Epithelial cell of prostate (primary cell): Measurements from ENCODE around the gene C12orf60.
"Not testable (repeated sequence)": the region's sequence is repeated elsewhere in the genome, so short reads cannot be mapped to it uniquely, and the experiment has no call there.

Experiments
- DNase-seq: peaks from one replicate; pipeline ENCODE4 v3.0.0-alpha.2; 2011; ENCODE audit warnings: low read depth, low spot score
- H3K27ac ChIP-seq: fragments of 450-650 bp; 2 replicates; pipeline ENCODE4 v1.5.1; 2017; ENCODE audit warnings: mild to moderate bottlenecking

The C12orf60 gene, protein sequence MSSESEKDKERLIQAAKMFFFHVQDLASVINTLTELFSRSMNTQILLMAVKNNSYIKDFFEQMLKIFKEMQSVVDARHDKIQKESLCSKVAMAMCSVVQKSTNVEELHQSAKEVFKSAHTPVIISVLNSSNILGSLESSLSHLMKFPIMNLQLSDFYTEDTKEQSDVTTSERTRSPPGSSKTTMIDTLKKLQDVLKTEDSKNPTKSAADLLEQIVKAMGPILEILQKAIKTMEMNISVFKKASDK

GRCh38 chr12:14803011-14803829 is at the start of gene C12orf60, which contains the start of gene WBP11:
TSS of gene C12orf60 (plus strand) at chr12:14803670. CDS start at chr12:14822936, 19,266 bp downstream.
TSS of gene WBP11 (minus strand) at chr12:14803478. CDS start at chr12:14801383, 2,095 bp downstream.
- H3K27ac ChIP-seq: peak within 1 kb of the TSS; percentile 40

DNA sequence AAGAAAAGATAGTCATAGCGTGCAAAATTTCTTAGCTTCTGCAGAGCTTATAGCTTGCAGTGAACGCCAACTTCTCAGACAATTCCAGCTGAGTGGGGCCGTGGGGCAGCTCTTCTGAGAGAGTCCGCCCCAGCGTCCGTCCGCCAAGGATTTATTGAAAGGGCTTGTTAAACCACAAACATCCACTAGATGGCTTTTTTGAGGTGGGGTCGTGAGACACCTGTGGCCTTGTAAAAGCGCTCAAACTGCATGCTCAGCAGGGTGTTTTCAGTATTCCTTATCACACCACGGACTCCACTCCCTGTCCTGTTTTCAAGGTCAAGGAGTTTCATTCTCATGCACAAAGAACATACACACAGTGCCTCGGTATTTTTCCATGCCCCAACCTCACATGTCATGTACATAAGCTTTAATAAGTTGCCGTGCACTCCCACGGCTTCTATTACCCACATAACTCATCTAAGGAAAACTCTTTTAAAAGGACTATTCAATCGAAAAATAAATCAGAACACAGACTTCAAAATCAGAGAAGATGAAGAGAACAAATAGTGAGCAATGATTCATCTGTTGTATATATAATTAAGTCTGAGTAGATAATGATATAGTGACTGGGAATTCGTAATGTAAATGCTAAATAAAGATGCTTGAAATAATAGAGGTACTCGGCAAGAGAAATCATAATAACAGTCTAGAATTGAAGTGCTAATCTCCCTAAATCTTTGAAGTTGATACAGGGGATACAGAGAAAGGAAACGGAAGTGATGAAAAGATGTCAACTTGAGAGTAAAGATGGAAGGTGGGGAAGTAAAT is 46.9 kb upstream of the C12orf60 start:
- no peak for DNase-seq
- no peak overlapping the region for H3K27ac ChIP-seq

More at GRCh38 chr12:14803011-14803829, at the start of gene C12orf60, which contains the start of gene WBP11:
- DNase-seq: peak; percentile 96

DNA sequence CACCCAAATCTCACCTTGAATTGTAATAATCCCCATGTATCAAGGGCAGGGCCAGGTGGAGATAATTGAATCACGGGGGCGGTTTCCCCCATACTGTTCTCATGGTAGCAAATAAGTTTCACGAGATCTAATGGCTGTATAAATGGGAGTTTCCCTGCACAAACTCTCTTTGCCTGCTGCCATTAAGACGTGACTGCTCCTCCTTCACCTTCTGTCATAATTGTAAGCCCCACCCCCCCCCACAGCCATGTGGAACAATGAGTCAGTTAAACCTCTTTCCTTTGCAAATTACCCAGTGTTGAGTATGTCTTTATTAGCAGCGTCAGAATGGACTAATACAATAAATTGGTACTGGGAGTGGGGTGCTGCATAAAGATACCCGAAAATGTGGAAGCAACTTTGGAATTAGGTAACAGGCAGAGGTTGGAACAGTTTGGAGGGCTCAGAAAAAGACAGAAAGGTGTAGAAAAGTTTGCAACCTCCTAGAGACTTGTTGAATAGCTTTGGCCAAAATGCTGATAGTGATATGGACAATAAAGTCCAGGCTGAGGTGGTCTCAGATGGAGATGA is 43.7 kb upstream of the C12orf60 start:
- not testable (repeated sequence) for DNase-seq, H3K27ac ChIP-seq

GRCh38 chr12:14765398-14765797 is 38.1 kb upstream of the C12orf60 start:
- no peak for DNase-seq
- peak overlapping the region; percentile 88 for H3K27ac ChIP-seq

DNA sequence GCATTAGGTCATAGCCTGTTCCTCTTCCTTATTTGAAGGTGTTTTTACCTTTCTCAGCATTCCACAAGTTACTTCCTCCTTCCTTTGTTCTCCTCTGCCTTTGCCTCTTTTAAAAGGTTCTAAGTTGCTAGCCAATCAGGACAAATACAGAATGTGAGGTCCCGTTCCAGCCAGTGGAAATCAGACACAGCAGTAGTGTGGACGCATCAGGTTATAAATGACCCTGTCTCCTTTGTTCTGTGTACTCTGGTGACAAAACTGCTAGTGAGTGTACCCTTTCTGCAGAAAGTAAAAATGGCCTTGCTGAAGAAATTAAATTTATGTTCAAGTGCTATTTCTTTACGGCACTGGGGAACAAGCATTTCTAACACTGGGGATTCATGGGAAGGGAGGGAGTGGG is 37.5 kb upstream of the C12orf60 start:
- DNase-seq: not testable (repeated sequence)
- H3K27ac ChIP-seq: peak overlapping the region; percentile 88

GRCh38 chr12:14766649-14767215 is 36.7 kb upstream of the C12orf60 start:
- H3K27ac ChIP-seq: peak overlapping the region; percentile 88
- no peak for DNase-seq

DNA sequence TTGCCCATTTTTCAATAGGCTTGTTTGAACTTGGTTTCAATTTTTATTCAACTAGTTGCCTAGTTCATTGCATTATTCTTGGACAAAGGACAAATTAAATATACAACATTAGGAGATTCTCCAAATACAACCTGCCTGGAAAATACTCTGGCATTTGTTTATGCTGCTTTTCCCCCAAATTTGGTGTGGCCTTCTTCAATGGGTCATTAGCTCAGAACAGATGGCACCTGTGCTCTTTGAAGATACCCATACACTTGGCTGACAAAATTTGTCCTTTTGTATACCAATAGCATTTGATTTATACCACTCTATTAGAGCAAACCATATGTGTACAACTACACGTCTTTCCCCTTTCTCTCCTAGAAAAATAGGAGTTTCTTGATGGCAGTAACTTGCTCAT is 35.9 kb upstream of the C12orf60 start:
- no peak for DNase-seq
- H3K27ac ChIP-seq: peak overlapping the region; percentile 88

DNA sequence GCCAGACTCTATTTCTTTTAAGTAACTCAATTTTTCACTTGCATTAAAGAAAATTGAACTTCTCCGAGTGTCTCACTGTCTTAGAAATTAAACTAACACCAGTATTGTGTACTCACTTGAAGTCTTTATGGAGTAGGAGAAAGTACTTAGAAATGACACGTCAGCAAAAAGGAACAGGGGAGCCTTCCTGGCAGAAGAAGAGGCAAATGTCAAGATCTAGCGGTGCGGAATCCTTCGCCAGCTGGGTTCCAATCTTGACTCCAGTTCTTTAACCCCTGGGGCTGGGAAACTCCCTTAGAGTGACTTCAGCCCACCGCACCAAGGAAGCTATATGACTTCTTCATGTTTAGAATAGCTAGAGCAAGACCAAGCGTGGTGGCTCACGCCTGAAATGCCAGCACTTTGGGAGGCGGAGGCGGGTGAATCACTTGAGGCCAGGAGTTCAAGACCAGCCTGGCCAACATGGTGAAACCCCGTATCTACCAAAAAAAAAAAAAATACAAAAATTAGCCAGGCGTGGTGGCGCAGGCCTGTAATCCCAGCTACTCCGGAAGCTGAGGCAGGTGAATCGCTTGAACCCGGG is 34.6 kb upstream of the C12orf60 start:
- DNase-seq: no peak
- peak overlapping the region; percentile 88 for H3K27ac ChIP-seq

DNA sequence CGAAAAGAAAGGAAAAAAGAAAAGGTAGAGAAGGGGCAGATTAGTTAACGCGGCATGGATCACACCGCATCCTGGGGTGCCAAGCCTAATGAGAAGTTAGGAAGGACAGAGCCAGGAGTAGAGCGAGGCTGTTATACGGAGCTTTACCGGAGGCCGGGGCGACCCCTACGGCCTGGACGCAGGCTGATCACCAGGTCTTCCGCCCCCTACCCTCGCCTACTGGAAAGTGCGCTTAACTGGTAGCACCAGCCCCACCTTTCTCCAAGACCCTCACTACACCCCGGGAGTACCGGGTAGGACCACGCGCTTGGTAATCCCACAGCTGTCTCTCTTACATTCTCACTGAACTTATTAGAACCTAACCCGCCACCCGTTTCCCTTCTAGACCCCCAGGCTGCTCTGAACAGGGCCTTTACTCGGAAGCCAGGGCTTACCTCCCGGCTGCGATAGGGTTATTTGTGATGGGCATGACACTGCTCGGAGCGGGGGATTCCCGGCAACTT is 34.0 kb upstream of the C12orf60 start:
- DNase-seq: no peak
- peak overlapping the region; percentile 88 for H3K27ac ChIP-seq

- DNase-seq: no peak
- H3K27ac ChIP-seq: peak overlapping the region; percentile 88
Measured at GRCh38 chr12:14769969-14770495, 33.4 kb upstream of the C12orf60 start.

DNA sequence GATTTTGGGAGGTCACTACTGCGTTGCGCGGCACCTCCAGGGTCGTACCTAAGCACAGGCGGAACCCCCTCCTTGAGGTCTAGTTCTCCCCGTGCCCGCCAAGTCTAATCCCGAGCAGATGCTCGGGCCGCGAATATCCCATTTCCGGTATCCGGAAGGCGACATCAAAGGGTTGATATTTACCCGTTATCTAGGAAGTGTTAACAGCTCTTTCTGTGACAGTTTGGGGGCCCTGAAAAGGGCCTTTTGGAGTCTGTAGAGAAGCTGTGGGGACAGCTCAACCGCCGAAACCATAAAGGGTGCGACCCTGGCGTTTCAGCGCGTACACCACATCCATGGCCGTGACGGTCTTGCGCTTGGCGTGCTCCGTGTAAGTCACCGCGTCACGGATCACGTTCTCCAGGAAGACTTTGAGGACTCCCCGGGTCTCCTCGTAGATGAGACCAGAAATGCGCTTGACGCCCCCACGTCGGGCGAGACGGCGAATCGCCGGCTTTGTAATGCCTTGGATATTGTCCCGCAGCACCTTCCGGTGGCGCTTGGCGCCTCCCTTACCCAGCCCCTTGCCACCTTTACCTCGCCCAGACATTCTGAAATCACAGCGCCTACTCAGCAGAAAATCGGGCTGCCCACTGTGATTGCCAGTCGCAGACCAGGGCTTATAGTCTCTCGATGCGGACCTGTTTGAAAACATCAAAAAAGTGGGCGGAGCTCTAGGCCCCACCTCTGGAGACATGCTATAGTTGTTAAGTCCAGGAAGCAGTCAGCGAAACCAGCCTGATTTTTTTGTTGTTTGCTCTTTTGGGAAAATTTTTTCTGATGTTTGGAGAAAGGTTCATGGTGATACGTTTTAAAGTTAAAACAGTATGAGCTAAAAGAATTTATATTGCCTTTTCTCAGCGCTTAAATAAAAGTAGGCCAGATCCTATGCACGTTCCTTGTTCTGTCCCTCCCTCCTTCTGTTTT is 32.7 kb upstream of the C12orf60 start:
- peak; percentile 84 for DNase-seq
- peak overlapping the region; percentile 88 for H3K27ac ChIP-seq

DNA sequence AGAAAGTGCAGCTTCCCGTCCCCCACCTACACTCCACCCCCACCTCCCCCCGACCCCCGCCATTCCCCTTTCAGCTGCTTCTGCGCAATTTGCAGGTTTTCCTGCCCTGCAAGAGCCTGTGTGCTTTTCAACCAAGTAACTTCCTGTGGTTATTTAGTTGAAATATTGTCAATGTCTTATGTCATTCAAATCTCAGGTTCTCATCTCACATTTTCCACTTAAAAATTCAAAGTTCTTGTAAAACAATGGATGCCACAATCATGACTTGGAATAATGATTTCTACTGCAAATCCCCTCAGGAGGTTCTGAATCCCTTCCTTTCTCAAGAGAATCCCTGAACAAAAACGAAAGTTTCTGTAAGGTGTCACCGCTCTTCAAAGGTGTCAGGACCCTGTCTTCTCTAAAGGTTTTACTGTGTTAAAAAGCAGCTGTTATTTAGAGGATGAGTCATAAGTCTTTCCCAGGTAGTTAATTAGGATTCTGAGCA is 31.8 kb upstream of the C12orf60 start:
- no peak for DNase-seq
- peak overlapping the region; percentile 88 for H3K27ac ChIP-seq

DNA sequence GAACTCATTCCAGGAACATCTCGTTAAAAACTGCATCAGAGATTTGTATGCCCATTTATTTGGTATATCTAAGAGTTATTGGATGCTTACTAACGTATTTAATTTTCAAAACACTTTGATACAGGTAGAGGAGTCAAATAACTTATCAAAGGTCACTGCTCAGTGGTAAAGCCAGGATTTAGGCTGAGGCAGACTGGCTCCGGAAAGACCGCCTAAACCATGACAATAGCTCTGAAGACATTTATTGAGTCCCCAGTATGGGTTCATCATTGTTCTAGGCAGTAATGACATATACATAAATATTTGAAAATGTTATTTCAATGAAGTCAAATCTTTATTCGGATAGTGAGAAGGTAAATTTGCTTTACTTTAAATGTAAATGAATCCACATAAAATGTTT is 30.5 kb upstream of the C12orf60 start:
- no peak overlapping the region for H3K27ac ChIP-seq

GRCh38 chr12:14773685-14774073 is 29.8 kb upstream of the C12orf60 start:
- peak overlapping the region; percentile 93 for H3K27ac ChIP-seq
- no peak for DNase-seq

More for the DNA sequence above, 30.5 kb upstream of the C12orf60 start:
- no peak for DNase-seq

DNA sequence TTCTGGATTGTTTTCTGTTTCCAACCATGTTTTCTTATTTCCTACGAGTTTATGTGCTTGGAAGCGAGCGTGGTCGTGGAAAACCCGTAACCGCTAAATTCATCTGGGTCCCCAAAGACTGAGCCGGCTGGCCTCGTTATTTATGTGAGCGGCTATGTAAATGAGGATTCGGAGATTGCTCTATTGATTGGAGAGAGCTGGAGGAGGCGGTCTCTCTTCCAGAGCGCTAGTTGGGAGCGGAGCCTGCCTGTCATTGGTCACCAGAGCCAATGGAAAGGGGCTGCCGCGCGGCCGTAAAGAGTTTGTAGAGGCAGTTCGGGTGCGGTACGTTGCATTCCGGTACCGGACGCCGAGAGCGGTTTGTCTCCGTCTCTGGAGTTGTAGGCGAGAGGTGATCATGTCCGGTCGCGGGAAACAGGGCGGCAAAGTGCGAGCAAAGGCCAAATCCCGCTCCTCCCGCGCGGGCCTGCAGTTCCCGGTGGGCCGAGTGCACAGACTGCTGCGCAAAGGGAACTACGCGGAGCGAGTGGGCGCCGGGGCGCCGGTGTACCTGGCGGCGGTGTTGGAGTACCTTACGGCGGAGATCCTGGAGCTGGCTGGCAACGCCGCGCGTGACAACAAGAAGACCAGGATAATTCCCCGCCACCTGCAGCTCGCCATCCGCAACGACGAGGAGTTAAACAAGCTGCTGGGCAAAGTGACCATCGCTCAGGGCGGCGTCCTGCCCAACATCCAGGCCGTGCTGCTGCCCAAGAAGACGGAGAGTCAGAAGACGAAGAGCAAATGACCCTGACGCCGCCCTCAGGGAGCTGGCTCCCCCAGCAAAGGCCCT is 29.2 kb upstream of the C12orf60 start:
- H3K27ac ChIP-seq: peak overlapping the region; percentile 93
- DNase-seq: peak; percentile 75

- no peak for DNase-seq
Measured at GRCh38 chr12:14774906-14775635, 28.4 kb upstream of the C12orf60 start.

More at GRCh38 chr12:14774906-14775635, 28.4 kb upstream of the C12orf60 start:
- peak overlapping the region; percentile 93 for H3K27ac ChIP-seq
